Measurements from ENCODE around the gene MSRB2.
"Not testable (repeated sequence)": the region's sequence is repeated elsewhere in the genome, so short reads cannot be mapped to it uniquely, and the experiment has no call there.

The MSRB2 gene

GRCh38 chr10:23064813-23065114, 30.6 kb upstream of the MSRB2 start:
- peaks cover 15% of the 10 kb centered on the region for H3K27me3 Mint-ChIP-seq (ENCODE audit: low read depth)
- H3K9me3 Mint-ChIP-seq; H3K4me1 Mint-ChIP-seq (ENCODE audit: low read depth); H3K27ac Mint-ChIP-seq; H3K4me3 Mint-ChIP-seq; H3K36me3 Mint-ChIP-seq (ENCODE audit: low read depth): not testable (repeated sequence)

- H3K27ac Mint-ChIP-seq, result no peak overlapping the region
- H3K4me1 Mint-ChIP-seq (ENCODE audit: low read depth), result peaks cover 3% of the 10 kb centered on the region
- no peak overlapping the region for H3K4me3 Mint-ChIP-seq
- H3K27me3 Mint-ChIP-seq (ENCODE audit: low read depth), result peaks cover 11% of the 10 kb centered on the region
- H3K9me3 Mint-ChIP-seq, result no peaks in the 10 kb centered on the region
- no peaks in the 10 kb centered on the region for H3K36me3 Mint-ChIP-seq (ENCODE audit: low read depth)
These were observed 30.0 kb upstream of the MSRB2 start for GRCh38 chr10:23065181-23065948.

DNA sequence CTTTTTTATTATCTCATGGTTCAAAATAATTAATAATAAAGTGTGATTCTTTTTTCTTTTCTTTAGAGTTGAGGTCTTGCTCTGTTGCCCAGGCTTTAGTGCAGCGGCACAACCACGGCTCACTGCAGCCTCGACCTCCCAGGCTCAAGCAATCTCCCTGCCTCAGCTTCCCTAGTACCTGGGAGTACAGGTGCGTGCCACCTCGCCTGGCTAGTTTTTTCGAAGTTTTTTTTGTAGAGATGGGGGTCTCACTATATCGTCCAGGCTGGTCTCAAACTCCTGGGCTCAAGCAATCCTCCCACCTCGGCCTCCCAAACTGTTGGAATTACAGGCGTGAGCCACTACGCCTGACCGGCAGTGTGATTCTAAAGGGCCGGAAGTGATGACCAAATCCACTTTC, 28.0 kb upstream of the MSRB2 start:
- peaks cover 3% of the 10 kb centered on the region for H3K4me1 Mint-ChIP-seq (ENCODE audit: low read depth)
- no peaks in the 10 kb centered on the region for H3K36me3 Mint-ChIP-seq (ENCODE audit: low read depth)
- H3K27me3 Mint-ChIP-seq (ENCODE audit: low read depth), result no peaks in the 10 kb centered on the region
- H3K4me3 Mint-ChIP-seq, result no peak overlapping the region
- no peak overlapping the region for H3K27ac Mint-ChIP-seq
- H3K9me3 Mint-ChIP-seq, result no peaks in the 10 kb centered on the region

DNA sequence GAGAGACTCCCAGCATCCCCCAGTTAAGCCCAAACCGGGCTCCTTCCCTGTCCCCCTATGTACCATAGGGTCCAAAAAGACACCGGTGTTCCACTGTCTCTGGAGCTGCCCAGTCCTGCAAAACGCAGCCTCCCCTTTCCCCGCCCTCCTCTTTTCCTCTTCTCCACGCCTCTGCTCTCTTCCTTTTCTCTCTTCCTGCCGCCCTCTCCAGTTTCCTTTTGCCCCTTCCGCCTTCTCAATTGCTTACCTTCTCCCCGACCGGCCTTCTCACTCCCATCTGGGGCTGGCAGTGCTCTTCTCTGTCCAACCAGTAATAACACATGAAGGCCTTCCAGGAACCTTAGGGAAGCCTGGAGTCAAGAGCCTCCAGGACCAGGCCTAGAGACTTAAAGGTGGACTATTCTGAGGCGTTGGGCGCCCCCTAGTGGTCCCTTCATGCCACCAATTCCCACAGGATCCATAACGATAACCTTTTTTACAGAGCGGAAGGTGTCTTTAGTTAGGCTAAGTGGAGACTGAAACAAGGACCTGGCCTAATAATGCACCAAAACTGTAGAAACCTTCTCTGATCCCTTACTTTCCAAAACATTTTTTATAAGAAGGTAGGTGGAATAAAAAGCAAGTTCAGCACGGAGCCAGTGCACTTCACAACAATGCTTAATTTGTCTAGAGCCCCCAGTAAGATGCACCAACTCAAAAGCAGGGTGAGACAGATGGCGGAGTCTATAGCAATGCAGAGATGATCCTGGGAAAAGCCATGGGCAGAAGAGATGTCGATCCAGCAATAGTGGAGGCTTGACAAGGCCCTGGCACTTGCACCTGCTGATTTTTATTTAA, 27.2 kb upstream of the MSRB2 start:
- no peak overlapping the region for H3K4me3 Mint-ChIP-seq

DNA sequence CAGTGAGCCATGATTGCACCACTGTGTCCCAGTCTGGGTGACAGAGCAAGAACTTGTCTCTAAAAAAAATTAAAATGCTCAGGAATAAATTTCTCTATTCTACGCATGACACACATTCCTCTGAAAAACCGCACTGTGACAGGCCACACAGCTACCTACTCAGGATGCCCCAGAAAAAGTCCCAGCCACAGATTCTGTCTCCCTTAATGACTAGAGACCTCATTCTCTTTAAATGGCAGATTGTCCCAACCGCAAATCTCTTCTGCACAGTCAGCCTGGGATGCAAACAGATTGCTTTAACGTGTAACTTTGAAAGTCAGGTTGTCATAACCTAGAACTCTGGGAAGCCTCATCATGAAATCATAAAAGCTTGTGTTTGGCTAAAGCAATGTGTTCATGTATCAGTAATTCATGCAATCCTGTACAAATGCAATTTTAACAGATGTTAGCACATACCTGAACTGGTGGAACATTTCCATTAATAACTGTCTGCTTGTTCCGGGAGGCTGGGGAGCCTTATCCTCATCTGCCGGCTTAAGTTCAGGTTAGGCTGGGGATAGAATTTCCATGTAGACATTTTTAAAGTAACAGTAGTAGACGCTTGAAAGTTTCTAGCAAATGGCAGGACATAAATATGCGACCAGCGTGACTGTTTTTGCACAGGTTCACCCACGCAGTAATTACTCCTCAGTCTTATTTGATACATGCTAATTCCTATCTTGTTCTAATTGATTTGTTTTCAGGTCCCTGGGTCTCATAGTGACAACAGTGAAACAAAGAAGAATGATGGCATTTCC, 26.2 kb upstream of the MSRB2 start:
- Mint-ChIP-seq H3K27ac (no peak overlapping the region), H3K36me3 (ENCODE audit: low read depth) (no peaks in the 10 kb centered on the region), H3K9me3 (no peaks in the 10 kb centered on the region), H3K4me1 (ENCODE audit: low read depth) (peaks cover 3% of the 10 kb centered on the region), H3K4me3 (no peak overlapping the region), H3K27me3 (ENCODE audit: low read depth) (no peaks in the 10 kb centered on the region)

More for the DNA sequence above, 27.2 kb upstream of the MSRB2 start:
- Mint-ChIP-seq H3K27me3 (ENCODE audit: low read depth) (no peaks in the 10 kb centered on the region), H3K36me3 (ENCODE audit: low read depth) (no peaks in the 10 kb centered on the region), H3K27ac (no peak overlapping the region), H3K9me3 (no peaks in the 10 kb centered on the region), H3K4me1 (ENCODE audit: low read depth) (peaks cover 3% of the 10 kb centered on the region)

- H3K36me3 Mint-ChIP-seq (ENCODE audit: low read depth); H3K27me3 Mint-ChIP-seq (ENCODE audit: low read depth); H3K9me3 Mint-ChIP-seq; H3K4me1 Mint-ChIP-seq (ENCODE audit: low read depth); H3K4me3 Mint-ChIP-seq; H3K27ac Mint-ChIP-seq: not testable (repeated sequence)
These were observed 25.1 kb upstream of the MSRB2 start for GRCh38 chr10:23070092-23070912.

DNA sequence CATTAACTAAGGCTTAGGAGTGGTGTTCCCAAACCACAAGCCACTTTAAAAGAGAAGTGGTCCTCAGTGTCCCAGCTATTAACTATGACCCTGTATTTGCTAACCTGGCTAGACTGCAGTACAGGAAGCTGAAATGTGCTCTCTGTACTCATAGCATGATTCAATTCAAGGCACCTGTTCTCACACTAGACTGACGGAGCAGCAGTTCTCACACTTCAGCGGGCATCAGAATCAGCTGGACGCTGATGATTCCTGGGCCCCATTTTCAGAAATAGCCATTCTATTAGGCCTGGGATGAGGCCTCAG, 24.5 kb upstream of the MSRB2 start:
- H3K27ac Mint-ChIP-seq, result no peak overlapping the region
- no peaks in the 10 kb centered on the region for H3K9me3 Mint-ChIP-seq
- peaks cover 3% of the 10 kb centered on the region for H3K4me1 Mint-ChIP-seq (ENCODE audit: low read depth)
- no peaks in the 10 kb centered on the region for H3K36me3 Mint-ChIP-seq (ENCODE audit: low read depth)
- peaks cover 14% of the 10 kb centered on the region for H3K27me3 Mint-ChIP-seq (ENCODE audit: low read depth)
- H3K4me3 Mint-ChIP-seq, result no peak overlapping the region

- H3K4me1 Mint-ChIP-seq (ENCODE audit: low read depth); H3K36me3 Mint-ChIP-seq (ENCODE audit: low read depth); H3K9me3 Mint-ChIP-seq; H3K4me3 Mint-ChIP-seq; H3K27ac Mint-ChIP-seq: not testable (repeated sequence)
- peaks cover 28% of the 10 kb centered on the region for H3K27me3 Mint-ChIP-seq (ENCODE audit: low read depth)
These were observed 22.8 kb upstream of the MSRB2 start for GRCh38 chr10:23072593-23072992.

DNA sequence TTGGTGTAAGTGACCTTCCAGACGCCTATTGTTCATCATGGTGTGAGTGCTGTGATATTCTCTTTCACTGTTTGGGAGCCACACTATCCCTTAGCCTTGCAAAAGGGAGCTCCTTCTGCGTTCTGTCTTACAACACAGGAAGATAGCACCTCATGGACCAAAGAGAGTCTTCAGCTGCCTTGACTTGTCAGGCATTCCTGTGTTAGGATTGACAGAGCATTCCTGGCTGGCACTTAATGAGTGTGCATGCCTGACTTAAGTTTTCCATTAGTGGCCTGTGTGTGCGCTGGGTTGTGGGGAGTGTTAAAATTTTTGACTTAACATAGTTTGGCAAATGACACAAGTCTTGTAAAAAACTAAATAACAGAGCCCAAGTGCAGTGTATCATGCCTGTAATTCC, 21.9 kb upstream of the MSRB2 start:
- no peaks in the 10 kb centered on the region for H3K9me3 Mint-ChIP-seq
- H3K27ac Mint-ChIP-seq, result no peak overlapping the region
- no peak overlapping the region for H3K4me3 Mint-ChIP-seq
- H3K4me1 Mint-ChIP-seq (ENCODE audit: low read depth), result no peaks in the 10 kb centered on the region
- H3K36me3 Mint-ChIP-seq (ENCODE audit: low read depth), result no peaks in the 10 kb centered on the region
- peaks cover 35% of the 10 kb centered on the region for H3K27me3 Mint-ChIP-seq (ENCODE audit: low read depth)

- H3K27me3 Mint-ChIP-seq (ENCODE audit: low read depth), result peaks cover 46% of the 10 kb centered on the region
- H3K27ac Mint-ChIP-seq, result no peak overlapping the region
- H3K4me3 Mint-ChIP-seq, result no peak overlapping the region
- H3K36me3 Mint-ChIP-seq (ENCODE audit: low read depth), result no peaks in the 10 kb centered on the region
- H3K4me1 Mint-ChIP-seq (ENCODE audit: low read depth), result no peaks in the 10 kb centered on the region
- H3K9me3 Mint-ChIP-seq, result no peaks in the 10 kb centered on the region
These were observed 19.7 kb upstream of the MSRB2 start for GRCh38 chr10:23075672-23076071.

DNA sequence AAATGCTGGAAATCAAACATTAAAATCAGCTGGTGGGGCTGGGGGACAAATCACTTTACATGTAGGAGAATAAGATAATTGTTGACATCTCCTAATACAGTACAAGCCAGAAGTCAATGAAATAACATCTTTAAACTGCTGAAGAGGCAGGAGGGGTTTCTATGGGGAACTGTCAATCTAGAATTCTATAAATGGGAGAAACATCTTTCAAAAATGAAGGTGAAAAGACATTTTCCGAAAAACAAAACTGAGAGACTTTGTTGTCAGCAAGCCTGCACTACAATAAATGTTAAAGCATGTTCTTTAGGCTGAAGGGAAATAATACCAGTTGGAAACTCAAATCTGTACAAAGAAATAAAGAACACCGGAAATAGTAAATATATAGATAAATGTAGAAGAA, 17.3 kb upstream of the MSRB2 start:
- H3K4me3 Mint-ChIP-seq, result no peak overlapping the region
- H3K9me3 Mint-ChIP-seq, result no peaks in the 10 kb centered on the region
- no peaks in the 10 kb centered on the region for H3K4me1 Mint-ChIP-seq (ENCODE audit: low read depth)
- H3K27ac Mint-ChIP-seq, result no peak overlapping the region
- peaks cover 46% of the 10 kb centered on the region for H3K27me3 Mint-ChIP-seq (ENCODE audit: low read depth)
- H3K36me3 Mint-ChIP-seq (ENCODE audit: low read depth), result no peaks in the 10 kb centered on the region

GRCh38 chr10:23079700-23080099, 15.7 kb upstream of the MSRB2 start:
- Mint-ChIP-seq H3K36me3 (ENCODE audit: low read depth) (no peaks in the 10 kb centered on the region), H3K4me1 (ENCODE audit: low read depth) (no peaks in the 10 kb centered on the region), H3K4me3 (no peak overlapping the region), H3K27ac (no peak overlapping the region), H3K9me3 (peaks cover 2% of the 10 kb centered on the region), H3K27me3 (ENCODE audit: low read depth) (peaks cover 49% of the 10 kb centered on the region)

GRCh38 chr10:23080262-23080661, 15.1 kb upstream of the MSRB2 start:
- Mint-ChIP-seq H3K4me3 (no peak overlapping the region), H3K9me3 (peaks cover 4% of the 10 kb centered on the region), H3K27me3 (ENCODE audit: low read depth) (peaks cover 48% of the 10 kb centered on the region), H3K36me3 (ENCODE audit: low read depth) (no peaks in the 10 kb centered on the region), H3K27ac (no peak overlapping the region), H3K4me1 (ENCODE audit: low read depth) (no peaks in the 10 kb centered on the region)

DNA sequence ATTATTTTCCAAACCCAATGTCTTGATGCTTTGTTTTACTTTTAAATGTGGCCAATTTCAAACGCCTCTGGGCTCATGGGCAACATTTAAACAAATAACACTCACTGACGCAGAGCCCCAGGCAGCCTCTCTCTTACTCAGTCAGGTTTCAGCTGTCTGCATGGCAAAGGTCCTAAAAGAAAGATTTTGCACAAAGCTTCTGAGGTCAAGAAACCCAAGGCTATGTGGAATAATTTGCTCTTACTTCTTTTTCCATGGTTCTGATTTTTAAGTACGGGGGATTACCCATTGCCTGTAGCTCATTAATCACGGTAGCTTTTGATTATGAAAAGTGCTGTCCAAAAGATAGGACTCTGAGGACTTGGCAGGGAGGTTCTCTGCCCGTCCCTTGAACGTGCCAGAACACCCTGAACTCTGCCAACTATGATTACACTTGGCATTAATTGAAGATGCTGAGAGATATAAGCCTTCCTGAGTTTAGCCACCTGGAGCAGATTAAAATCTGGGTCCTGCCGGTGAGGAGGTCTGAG, 14.1 kb upstream of the MSRB2 start:
- no peak overlapping the region for H3K4me3 Mint-ChIP-seq
- H3K36me3 Mint-ChIP-seq (ENCODE audit: low read depth), result no peaks in the 10 kb centered on the region
- H3K27ac Mint-ChIP-seq, result no peak overlapping the region
- peaks cover 4% of the 10 kb centered on the region for H3K9me3 Mint-ChIP-seq
- no peaks in the 10 kb centered on the region for H3K4me1 Mint-ChIP-seq (ENCODE audit: low read depth)
- peaks cover 45% of the 10 kb centered on the region for H3K27me3 Mint-ChIP-seq (ENCODE audit: low read depth)

Data from T-helper 1 cell treated with Interleukin-12 subunit alpha and Interleukin-12 subunit beta and Interleukin-4 antibody, amounts not matched to agents 30 μg/mL and 1 μg/mL, for 36 hours (primary cell).